ENCODE results near the gene FBXO46. TPM values are rescaled to one million over a fixed set of nuclear protein-coding genes. Genes with fewer than 3 reads are reported as not detected.

FBXO46 gene
- total RNA-seq (26.5 TPM), polyA plus RNA-seq (10 to 100 TPM in 3 of 4 donors, 1 to 10 TPM in 1; 8.0 to 12.0 (median 10.5) TPM)

GRCh38 chr19:45730368-45731288, at the start of gene FBXO46:
Gene FBXO46, minus strand, starts transcription at chr19:45730896. Its CDS starts 17,401 bp downstream, at chr19:45713495.
- Histone ChIP-seq H3K36me3 (ENCODE audit: control insufficient read depth, insufficient read depth, low read length) (no peaks in the 10 kb centered on the region), H3K4me1 (ENCODE audit: control insufficient read depth, insufficient read depth, low read length, poor library complexity, severe bottlenecking) (peaks cover 26% of the 10 kb centered on the region), H3K4me3 (ENCODE audit: low read depth, low read length) (peak within 1 kb of the TSS; percentile 88), H3K9me3 (ENCODE audit: control insufficient read depth in 2 of 2, low read length in 2 of 2) (no peaks in the 10 kb centered on the region), H3K27me3 (ENCODE audit: control insufficient read depth, insufficient read depth, low read length) (no peaks in the 10 kb centered on the region), H3K27ac (ENCODE audit: insufficient read depth, low read length, poor library complexity, severe bottlenecking) (peak within 1 kb of the TSS; percentile 83)
- Mint-ChIP-seq H3K4me1 (peaks cover 0 to 47% (median 32%) of the 10 kb centered on the region in 4 donors), H3K27me3 (no peaks in the 10 kb centered on the region), H3K4me3 (peak within 1 kb of the TSS; percentile 90 to 97 (median 96)), H3K9me3 (peaks cover 0 to 2% (median 0%) of the 10 kb centered on the region in 7 donors), H3K27ac (peak within 1 kb of the TSS; percentile 77 to 97 (median 92)), H3K36me3 (no peaks in the 10 kb centered on the region)
- ATAC-seq (ENCODE audit: low read depth in 2 of 2) (peak; percentile 97 to 98), DNase-seq (peak; percentile 90 to 96 (median 92))

- Histone ChIP-seq H3K36me3 (ENCODE audit: control insufficient read depth, insufficient read depth, low read length) (peaks cover 4% of the 10 kb centered on the region), H3K27ac (ENCODE audit: insufficient read depth, low read length, poor library complexity, severe bottlenecking) (no peak overlapping the region), H3K4me3 (ENCODE audit: low read depth, low read length) (no peak overlapping the region), H3K27me3 (ENCODE audit: control insufficient read depth, insufficient read depth, low read length) (no peaks in the 10 kb centered on the region), H3K9me3 (ENCODE audit: control insufficient read depth in 2 of 2, low read length in 2 of 2) (no peaks in the 10 kb centered on the region), H3K4me1 (ENCODE audit: control insufficient read depth, insufficient read depth, low read length, poor library complexity, severe bottlenecking) (peaks cover 18% of the 10 kb centered on the region)
- no peak overlapping the region for H3K27ac Mint-ChIP-seq
- H3K4me3 Mint-ChIP-seq, result peak overlapping the region in 2 of 4 donors; percentile 87 to 94
- H3K27me3 Mint-ChIP-seq, result no peaks in the 10 kb centered on the region
- H3K4me1 Mint-ChIP-seq, result peaks cover 0 to 21% (median 13%) of the 10 kb centered on the region in 4 donors
- peaks cover 9% of the 10 kb centered on the region for H3K36me3 Mint-ChIP-seq
- no peaks in the 10 kb centered on the region for H3K9me3 Mint-ChIP-seq
- no peak for ATAC-seq (ENCODE audit: low read depth in 2 of 2)
- no peak for DNase-seq
Measured at GRCh38 chr19:45780146-45780447, 49.4 kb upstream of the FBXO46 start.

- Histone ChIP-seq H3K9me3 (ENCODE audit: control insufficient read depth in 2 of 2, low read length in 2 of 2) (no peaks in the 10 kb centered on the region), H3K27ac (ENCODE audit: insufficient read depth, low read length, poor library complexity, severe bottlenecking) (no peak overlapping the region), H3K27me3 (ENCODE audit: control insufficient read depth, insufficient read depth, low read length) (no peaks in the 10 kb centered on the region), H3K4me1 (ENCODE audit: control insufficient read depth, insufficient read depth, low read length, poor library complexity, severe bottlenecking) (peaks cover 18% of the 10 kb centered on the region), H3K36me3 (ENCODE audit: control insufficient read depth, insufficient read depth, low read length) (peaks cover 4% of the 10 kb centered on the region), H3K4me3 (ENCODE audit: low read depth, low read length) (peak overlapping the region; percentile 13)
- DNase-seq (peak; percentile 81 to 86 (median 85)), ATAC-seq (ENCODE audit: low read depth in 2 of 2) (peak; percentile 86 to 88)
- H3K27me3 Mint-ChIP-seq, result no peaks in the 10 kb centered on the region
- no peaks in the 10 kb centered on the region for H3K9me3 Mint-ChIP-seq
- peak overlapping the region; percentile 72 to 94 (median 88) for H3K4me3 Mint-ChIP-seq
- H3K27ac Mint-ChIP-seq, result peak overlapping the region in 2 of 3 donors; percentile 22 to 86
- H3K36me3 Mint-ChIP-seq, result peaks cover 9% of the 10 kb centered on the region
- H3K4me1 Mint-ChIP-seq, result peaks cover 0 to 21% (median 15%) of the 10 kb centered on the region in 4 donors
Measured at GRCh38 chr19:45779231-45780145, 48.8 kb upstream of the FBXO46 start.

GRCh38 chr19:45778010-45778661, 47.4 kb upstream of the FBXO46 start:
- Mint-ChIP-seq H3K9me3 (no peaks in the 10 kb centered on the region), H3K36me3 (peaks cover 9% of the 10 kb centered on the region), H3K4me1 (peaks cover 0 to 25% (median 17%) of the 10 kb centered on the region in 4 donors), H3K4me3 (peak overlapping the region in 2 of 4 donors; percentile 21 to 72), H3K27ac (no peak overlapping the region), H3K27me3 (no peaks in the 10 kb centered on the region)
- DNase-seq, result no peak
- no peaks in the 10 kb centered on the region for H3K9me3 ChIP-seq (ENCODE audit: control insufficient read depth in 2 of 2, low read length in 2 of 2)
- ATAC-seq (ENCODE audit: low read depth in 2 of 2), result no peak
- no peak overlapping the region for H3K4me3 ChIP-seq (ENCODE audit: low read depth, low read length)
- H3K27me3 ChIP-seq (ENCODE audit: control insufficient read depth, insufficient read depth, low read length), result no peaks in the 10 kb centered on the region
- no peak overlapping the region for H3K27ac ChIP-seq (ENCODE audit: insufficient read depth, low read length, poor library complexity, severe bottlenecking)
- peaks cover 4% of the 10 kb centered on the region for H3K36me3 ChIP-seq (ENCODE audit: control insufficient read depth, insufficient read depth, low read length)
- peaks cover 18% of the 10 kb centered on the region for H3K4me1 ChIP-seq (ENCODE audit: control insufficient read depth, insufficient read depth, low read length, poor library complexity, severe bottlenecking)

GRCh38 chr19:45777395-45777961, 46.8 kb upstream of the FBXO46 start:
- Histone ChIP-seq H3K4me3 (ENCODE audit: low read depth, low read length) (no peak overlapping the region), H3K9me3 (ENCODE audit: control insufficient read depth in 2 of 2, low read length in 2 of 2) (no peaks in the 10 kb centered on the region), H3K27ac (ENCODE audit: insufficient read depth, low read length, poor library complexity, severe bottlenecking) (no peak overlapping the region), H3K27me3 (ENCODE audit: control insufficient read depth, insufficient read depth, low read length) (no peaks in the 10 kb centered on the region), H3K36me3 (ENCODE audit: control insufficient read depth, insufficient read depth, low read length) (peaks cover 4% of the 10 kb centered on the region), H3K4me1 (ENCODE audit: control insufficient read depth, insufficient read depth, low read length, poor library complexity, severe bottlenecking) (peaks cover 18% of the 10 kb centered on the region)
- Mint-ChIP-seq H3K27me3 (no peaks in the 10 kb centered on the region), H3K4me1 (peaks cover 0 to 26% (median 17%) of the 10 kb centered on the region in 4 donors), H3K27ac (no peak overlapping the region), H3K36me3 (peaks cover 9% of the 10 kb centered on the region), H3K4me3 (peak overlapping the region in 1 of 4 donors; percentile 21), H3K9me3 (no peaks in the 10 kb centered on the region)
- ATAC-seq (ENCODE audit: low read depth in 2 of 2), result no peak
- DNase-seq, result no peak

- no peaks in the 10 kb centered on the region for H3K9me3 Mint-ChIP-seq
- Histone ChIP-seq H3K4me3 (ENCODE audit: low read depth, low read length) (no peak overlapping the region), H3K27me3 (ENCODE audit: control insufficient read depth, insufficient read depth, low read length) (no peaks in the 10 kb centered on the region), H3K36me3 (ENCODE audit: control insufficient read depth, insufficient read depth, low read length) (peaks cover 4% of the 10 kb centered on the region), H3K9me3 (ENCODE audit: control insufficient read depth in 2 of 2, low read length in 2 of 2) (no peaks in the 10 kb centered on the region), H3K4me1 (ENCODE audit: control insufficient read depth, insufficient read depth, low read length, poor library complexity, severe bottlenecking) (peaks cover 28% of the 10 kb centered on the region), H3K27ac (ENCODE audit: insufficient read depth, low read length, poor library complexity, severe bottlenecking) (no peak overlapping the region)
- no peak for DNase-seq
- no peak overlapping the region for H3K4me3 Mint-ChIP-seq
- no peak for ATAC-seq (ENCODE audit: low read depth in 2 of 2)
- peak overlapping the region in 1 of 3 donors; percentile 20 for H3K27ac Mint-ChIP-seq
- H3K4me1 Mint-ChIP-seq, result peaks cover 0 to 40% (median 15%) of the 10 kb centered on the region in 4 donors
- peaks cover 7% of the 10 kb centered on the region for H3K27me3 Mint-ChIP-seq
- H3K36me3 Mint-ChIP-seq, result peaks cover 9% of the 10 kb centered on the region
Measured at GRCh38 chr19:45774765-45775164, 44.1 kb upstream of the FBXO46 start.

GRCh38 chr19:45773384-45773783, 42.7 kb upstream of the FBXO46 start:
- Histone ChIP-seq H3K4me1 (ENCODE audit: control insufficient read depth, insufficient read depth, low read length, poor library complexity, severe bottlenecking) (peaks cover 22% of the 10 kb centered on the region), H3K9me3 (ENCODE audit: control insufficient read depth in 2 of 2, low read length in 2 of 2) (no peaks in the 10 kb centered on the region), H3K27me3 (ENCODE audit: control insufficient read depth, insufficient read depth, low read length) (no peaks in the 10 kb centered on the region), H3K36me3 (ENCODE audit: control insufficient read depth, insufficient read depth, low read length) (peaks cover 4% of the 10 kb centered on the region), H3K27ac (ENCODE audit: insufficient read depth, low read length, poor library complexity, severe bottlenecking) (no peak overlapping the region), H3K4me3 (ENCODE audit: low read depth, low read length) (no peak overlapping the region)
- H3K9me3 Mint-ChIP-seq, result no peaks in the 10 kb centered on the region
- no peak overlapping the region for H3K4me3 Mint-ChIP-seq
- no peak for ATAC-seq (ENCODE audit: low read depth in 2 of 2)
- H3K27ac Mint-ChIP-seq, result no peak overlapping the region
- peaks cover 0 to 32% (median 10%) of the 10 kb centered on the region in 4 donors for H3K4me1 Mint-ChIP-seq
- no peak for DNase-seq
- H3K27me3 Mint-ChIP-seq, result peaks cover 14% of the 10 kb centered on the region
- peaks cover 5% of the 10 kb centered on the region for H3K36me3 Mint-ChIP-seq

Data from CD4-positive, CD25-positive, alpha-beta regulatory T cell (primary cell).